Effector memory CD4-positive, alpha-beta T cell (primary cell): Measurements from ENCODE around the gene CNTN5.

Source experiments
- DNase-seq, 3 donors: peaks; one replicate each; pipeline ENCODE4 v3.0.0-alpha.2; 2020
- H3K27ac ChIP-seq: 2 replicates; pipeline ENCODE4 v1.7.0; 2013; ENCODE audit warnings: mild to moderate bottlenecking, low read length, moderate library complexity; ENCODE audit not compliant: insufficient read depth, poor library complexity, severe bottlenecking
- H3K27me3 ChIP-seq: replicated peaks from 2 replicates; pipeline ENCODE4 v1.7.0; 2013; ENCODE audit warnings: mild to moderate bottlenecking, low read length; ENCODE audit not compliant: insufficient read depth, control insufficient read depth, poor library complexity, severe bottlenecking
- H3K36me3 ChIP-seq: 2 replicates; pipeline ENCODE4 v1.7.0; 2013; ENCODE audit warnings: mild to moderate bottlenecking, low read length, moderate library complexity; ENCODE audit not compliant: control insufficient read depth, insufficient read depth
- H3K4me1 ChIP-seq: 2 replicates; pipeline ENCODE4 v1.7.0; 2013; ENCODE audit warnings: low read length, mild to moderate bottlenecking; ENCODE audit not compliant: control insufficient read depth, insufficient read depth, poor library complexity, severe bottlenecking
- H3K4me3 ChIP-seq: 2 replicates; pipeline ENCODE4 v1.7.0; 2013; ENCODE audit warnings: low read length, low read depth, mild to moderate bottlenecking; ENCODE audit not compliant: insufficient read depth, poor library complexity, severe bottlenecking
- H3K9me3 ChIP-seq: 2 replicates; pipeline ENCODE4 v1.7.0; 2013; ENCODE audit warnings: mild to moderate bottlenecking, low read length, moderate library complexity; ENCODE audit not compliant: control insufficient read depth

The CNTN5 gene

GRCh38 chr11:99670067-99670676 is 649.4 kb downstream of the CNTN5 start:
- no peaks in the 10 kb centered on the region for H3K27me3 ChIP-seq
- H3K4me3 ChIP-seq, result no peak overlapping the region
- no peak for DNase-seq
- H3K27ac ChIP-seq, result no peak overlapping the region
- H3K9me3 ChIP-seq, result peaks cover 3% of the 10 kb centered on the region
- H3K36me3 ChIP-seq, result no peaks in the 10 kb centered on the region
- no peaks in the 10 kb centered on the region for H3K4me1 ChIP-seq

- Histone ChIP-seq H3K9me3 (peaks cover 3% of the 10 kb centered on the region), H3K27ac (no peak overlapping the region)
These were observed 651.2 kb downstream of the CNTN5 start for GRCh38 chr11:99671808-99672409.

DNA sequence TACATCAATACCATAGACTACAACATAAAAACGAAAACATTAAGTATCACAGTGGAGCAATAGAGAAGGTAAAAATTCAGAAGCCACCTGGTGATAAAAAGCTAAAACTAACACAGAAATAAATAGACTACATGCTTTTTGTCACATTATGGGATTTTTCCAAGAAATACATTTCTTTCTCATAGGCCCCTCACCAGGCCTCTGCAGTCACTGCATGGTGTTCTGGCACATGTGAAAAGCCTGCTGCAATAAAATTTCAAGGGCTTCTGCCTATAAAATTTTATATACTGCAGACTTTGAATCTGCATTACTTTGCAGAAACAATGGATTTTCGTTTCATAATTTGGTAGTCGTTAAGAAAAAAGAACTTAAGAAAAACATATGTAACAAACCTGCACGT is 655.5 kb downstream of the CNTN5 start:
- Histone ChIP-seq H3K27me3 (no peaks in the 10 kb centered on the region), H3K4me3 (no peak overlapping the region), H3K36me3 (no peaks in the 10 kb centered on the region), H3K4me1 (no peaks in the 10 kb centered on the region), H3K9me3 (peaks cover 3% of the 10 kb centered on the region), H3K27ac (no peak overlapping the region)
- DNase-seq, result no peak

More at GRCh38 chr11:99671808-99672409, 651.2 kb downstream of the CNTN5 start:
- no peaks in the 10 kb centered on the region for H3K4me1 ChIP-seq
- no peaks in the 10 kb centered on the region for H3K27me3 ChIP-seq
- H3K4me3 ChIP-seq, result no peak overlapping the region
- no peaks in the 10 kb centered on the region for H3K36me3 ChIP-seq
- DNase-seq, result no peak

- Histone ChIP-seq H3K36me3 (no peaks in the 10 kb centered on the region), H3K4me1 (no peaks in the 10 kb centered on the region), H3K4me3 (no peak overlapping the region), H3K27me3 (no peaks in the 10 kb centered on the region), H3K9me3 (no peaks in the 10 kb centered on the region), H3K27ac (no peak overlapping the region)
- DNase-seq, result no peak
These were observed 661.4 kb downstream of the CNTN5 start for GRCh38 chr11:99682171-99682570.

- Histone ChIP-seq H3K4me3 (no peak overlapping the region), H3K4me1 (no peaks in the 10 kb centered on the region), H3K36me3 (no peaks in the 10 kb centered on the region), H3K27me3 (no peaks in the 10 kb centered on the region), H3K9me3 (no peaks in the 10 kb centered on the region), H3K27ac (no peak overlapping the region)
- DNase-seq, result no peak
These were observed 661.9 kb downstream of the CNTN5 start for GRCh38 chr11:99682646-99683045.

DNA sequence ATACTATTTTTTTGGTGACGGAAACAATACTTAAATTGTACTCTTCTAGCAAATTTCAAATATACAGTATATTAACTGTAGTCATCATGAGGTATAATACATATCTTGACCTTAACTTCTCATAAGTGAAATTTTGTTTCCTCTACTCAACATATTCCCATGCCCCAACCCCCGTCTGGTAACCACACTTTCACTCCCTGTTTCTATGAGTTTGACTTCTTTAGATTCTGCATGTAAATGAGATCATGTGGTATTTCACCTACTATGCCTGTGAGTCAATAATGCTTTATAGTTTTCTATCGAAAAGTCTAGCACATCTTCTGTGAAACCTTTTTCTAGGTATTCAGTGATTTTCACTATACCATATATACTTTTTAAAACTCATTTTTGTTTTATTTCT is 663.2 kb downstream of the CNTN5 start:
- no peak overlapping the region for H3K27ac ChIP-seq
- no peak overlapping the region for H3K4me3 ChIP-seq
- H3K36me3 ChIP-seq, result no peaks in the 10 kb centered on the region
- H3K4me1 ChIP-seq, result no peaks in the 10 kb centered on the region
- no peaks in the 10 kb centered on the region for H3K27me3 ChIP-seq
- H3K9me3 ChIP-seq, result no peaks in the 10 kb centered on the region
- DNase-seq, result no peak

- Histone ChIP-seq H3K9me3 (no peaks in the 10 kb centered on the region), H3K4me1 (no peaks in the 10 kb centered on the region), H3K4me3 (no peak overlapping the region), H3K27me3 (no peaks in the 10 kb centered on the region), H3K27ac (no peak overlapping the region), H3K36me3 (no peaks in the 10 kb centered on the region)
- DNase-seq, result no peak
These were observed 666.1 kb downstream of the CNTN5 start for GRCh38 chr11:99686838-99687237.

- no peaks in the 10 kb centered on the region for H3K36me3 ChIP-seq
- H3K9me3 ChIP-seq, result no peaks in the 10 kb centered on the region
- no peaks in the 10 kb centered on the region for H3K4me1 ChIP-seq
- H3K27me3 ChIP-seq, result no peaks in the 10 kb centered on the region
- DNase-seq, result no peak
- H3K27ac ChIP-seq, result no peak overlapping the region
- H3K4me3 ChIP-seq, result no peak overlapping the region
These were observed 666.6 kb downstream of the CNTN5 start for GRCh38 chr11:99687320-99687719.

GRCh38 chr11:99693941-99694492 is 673.3 kb downstream of the CNTN5 start:
- H3K27me3 ChIP-seq, result no peaks in the 10 kb centered on the region
- DNase-seq, result no peak
- no peak overlapping the region for H3K4me3 ChIP-seq
- no peaks in the 10 kb centered on the region for H3K36me3 ChIP-seq
- H3K4me1 ChIP-seq, result no peaks in the 10 kb centered on the region
- H3K9me3 ChIP-seq, result peaks cover 4% of the 10 kb centered on the region
- no peak overlapping the region for H3K27ac ChIP-seq

- Histone ChIP-seq H3K36me3 (no peaks in the 10 kb centered on the region), H3K27ac (no peak overlapping the region), H3K9me3 (peaks cover 4% of the 10 kb centered on the region), H3K4me3 (no peak overlapping the region), H3K27me3 (no peaks in the 10 kb centered on the region), H3K4me1 (no peaks in the 10 kb centered on the region)
- DNase-seq, result no peak
These were observed 674.4 kb downstream of the CNTN5 start for GRCh38 chr11:99695106-99695505.
